GM21619 (cell line): ENCODE results near the gene SH3PXD2B.
"Not testable (repeated sequence)": the region's sequence is repeated elsewhere in the genome, so short reads cannot be mapped to it uniquely, and the experiment has no call there.

Experiments used
- ATAC-seq: cut with Tn5 transposase; IDR thresholded peaks from one replicate; pipeline ENCODE4 v1.9.1; 2021; ENCODE audit not compliant: unreplicated experiment

SH3PXD2B gene

DNA sequence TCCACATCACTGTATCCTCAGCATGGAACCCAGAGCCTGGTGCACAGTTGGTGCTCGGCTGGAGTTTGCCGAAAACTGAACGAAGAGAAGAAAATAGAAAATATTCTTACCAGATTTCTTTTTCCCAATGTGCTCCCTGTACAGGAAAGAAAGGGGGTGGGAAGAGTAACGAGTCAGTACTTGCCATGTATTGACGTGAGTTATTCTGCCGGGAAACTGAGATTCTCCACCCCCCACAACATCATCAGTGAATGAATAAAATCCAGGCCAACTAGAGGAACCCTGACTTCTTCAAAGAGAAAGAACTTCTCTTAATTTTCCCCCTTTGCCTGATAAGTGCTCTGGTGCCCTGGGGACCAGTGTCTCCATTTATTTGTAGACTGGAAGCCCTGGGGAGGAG, 80.6 kb downstream of the SH3PXD2B start:
- ATAC-seq, result no peak

DNA sequence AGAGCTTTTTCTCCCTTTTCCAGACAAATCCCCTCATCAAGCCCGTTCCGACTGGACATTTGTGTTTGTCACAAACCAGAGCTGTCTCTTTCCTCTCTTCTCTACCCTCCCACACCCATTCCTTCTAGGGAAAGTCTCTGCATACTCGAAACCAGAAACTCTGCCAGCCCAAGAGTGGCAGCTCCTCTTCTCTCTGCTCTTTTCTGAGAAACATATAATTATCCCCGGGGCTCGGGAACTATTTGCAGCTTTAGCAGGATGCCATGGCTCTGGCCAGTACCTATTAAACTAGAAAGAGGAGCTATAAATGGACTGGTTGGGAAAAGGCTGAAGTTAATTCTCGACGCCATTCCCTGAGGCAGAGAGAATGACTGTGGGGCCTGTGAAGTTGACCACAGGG, 82.6 kb downstream of the SH3PXD2B start:
- no peak for ATAC-seq

DNA sequence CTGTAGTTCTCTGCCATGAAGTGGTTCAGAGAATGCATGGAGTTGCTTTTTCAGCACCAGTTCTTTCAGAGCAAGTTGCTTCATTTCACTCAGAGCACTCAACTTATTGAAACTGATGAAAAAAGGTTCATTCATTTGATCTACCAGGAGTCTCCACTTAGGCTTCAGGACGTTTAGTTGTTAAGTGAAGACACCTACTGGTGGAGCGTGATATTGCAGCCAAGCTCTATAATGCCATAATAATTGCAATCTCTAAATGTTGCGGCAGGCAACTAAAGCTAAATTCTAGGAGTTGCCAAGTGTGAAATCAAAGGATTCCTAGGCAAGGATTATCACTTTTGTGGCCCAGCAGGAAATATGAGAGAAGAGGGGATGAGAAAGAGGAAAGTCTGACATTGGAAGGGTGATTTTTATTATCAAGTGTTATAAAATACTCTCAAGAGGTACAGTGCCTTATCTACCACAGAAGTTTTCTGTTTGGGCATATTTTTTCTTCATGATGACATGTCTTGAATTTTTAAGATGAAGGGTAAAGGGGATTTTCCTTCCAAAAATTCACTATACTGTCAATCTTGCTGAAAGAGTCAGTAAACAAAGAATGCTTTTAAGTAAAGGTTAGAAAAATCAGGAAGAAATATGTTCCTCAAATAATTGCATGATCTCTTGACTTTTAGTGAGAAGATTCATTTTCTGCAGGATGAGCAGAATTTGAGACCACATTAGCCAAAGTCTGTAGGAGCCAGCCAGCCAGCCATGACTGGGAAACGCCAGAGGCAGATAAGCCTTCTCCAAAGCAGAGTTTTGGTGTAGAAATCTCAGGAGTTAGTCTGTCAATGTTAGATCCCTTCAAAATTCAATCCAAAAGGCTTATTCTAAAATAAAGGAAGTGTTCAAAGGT, 83.4 kb downstream of the SH3PXD2B start:
- no peak for ATAC-seq

DNA sequence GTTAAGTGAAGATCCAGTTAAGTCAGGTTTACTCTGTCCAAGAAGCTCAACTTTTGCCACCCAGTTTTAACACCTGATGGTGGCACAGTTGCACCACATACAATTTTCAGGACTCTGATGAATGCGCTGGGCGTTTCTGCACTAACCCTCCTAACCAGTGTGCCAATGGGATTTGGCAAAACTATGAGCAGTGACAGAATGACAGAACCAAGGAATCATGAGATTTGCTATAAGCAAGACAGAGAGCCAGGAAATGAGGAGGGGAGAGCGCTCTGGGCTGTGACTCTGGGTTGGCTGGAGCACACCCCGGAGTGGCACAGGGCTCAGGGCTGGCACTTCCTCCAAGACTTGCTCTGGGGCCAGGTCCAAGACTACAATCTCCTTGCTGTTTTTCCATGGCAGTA, 84.1 kb downstream of the SH3PXD2B start:
- ATAC-seq, result no peak

DNA sequence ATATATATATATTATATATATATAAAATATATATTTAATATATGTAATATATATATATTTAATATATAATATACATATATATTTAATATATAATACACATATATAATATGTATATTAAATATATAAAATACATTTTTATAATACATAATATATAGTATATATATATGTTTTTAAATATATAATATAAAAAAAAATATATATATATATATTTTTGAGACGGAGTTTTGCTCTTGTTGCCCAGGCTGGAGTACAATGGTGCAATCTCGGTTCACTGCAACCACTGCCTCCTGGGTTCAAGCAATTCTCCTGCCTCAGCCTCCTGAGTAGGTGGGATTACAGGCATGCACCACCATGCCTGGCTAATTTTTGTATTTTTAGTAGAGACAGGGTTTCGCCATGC, 85.6 kb downstream of the SH3PXD2B start:
- ATAC-seq, result not testable (repeated sequence)

DNA sequence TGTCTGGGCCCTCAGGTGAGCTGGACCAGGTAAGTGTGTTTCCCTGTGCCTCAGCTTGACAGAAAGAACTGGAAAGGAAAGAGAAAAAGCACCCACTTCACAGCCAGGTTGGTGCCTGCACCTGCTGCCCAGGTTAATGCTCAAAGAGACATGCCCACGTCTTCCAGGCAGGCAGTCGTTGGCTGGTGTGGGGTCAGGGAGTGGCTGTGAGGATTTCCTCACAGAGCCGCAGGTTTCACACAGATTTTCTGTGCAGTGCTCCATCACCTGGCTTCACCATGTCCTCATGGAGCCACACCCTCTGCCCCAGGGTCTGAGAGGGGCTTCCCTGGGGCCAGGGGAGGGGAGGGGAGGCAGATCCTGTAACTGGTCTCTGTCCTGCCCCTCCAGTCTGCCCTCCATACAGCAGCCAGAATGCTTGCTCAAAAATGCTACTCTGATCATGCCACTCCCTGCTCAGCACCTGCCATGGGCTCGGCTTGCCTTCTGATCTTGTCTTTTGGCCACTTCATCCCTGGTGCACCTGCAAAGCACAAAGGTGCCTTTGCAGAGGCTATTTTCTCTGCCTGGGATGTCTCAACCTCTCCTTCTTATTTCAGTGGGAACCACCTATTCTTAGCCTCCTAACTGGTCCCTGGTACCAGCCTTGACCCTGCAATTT, 88.2 kb downstream of the SH3PXD2B start:
- ATAC-seq, result no peak

DNA sequence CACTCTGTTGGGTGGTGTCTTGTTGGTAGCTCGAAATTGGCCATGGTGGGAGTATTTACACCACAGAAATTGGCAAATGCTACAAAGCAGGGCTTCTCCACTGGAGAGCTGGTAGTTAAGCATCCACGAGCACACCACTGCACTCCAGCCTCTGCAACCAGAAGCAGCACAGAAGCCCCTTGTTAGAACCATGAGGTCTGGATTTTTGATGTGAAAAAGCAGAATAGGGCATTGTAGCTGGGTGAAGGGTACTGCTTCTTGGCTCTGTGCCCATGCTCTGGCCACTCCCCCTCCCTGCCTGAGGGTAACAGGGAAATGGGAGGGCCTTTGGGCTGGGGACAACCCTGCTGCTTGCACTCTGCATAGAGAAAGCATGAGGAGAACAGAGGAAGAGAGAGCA, 89.6 kb downstream of the SH3PXD2B start:
- no peak for ATAC-seq

DNA sequence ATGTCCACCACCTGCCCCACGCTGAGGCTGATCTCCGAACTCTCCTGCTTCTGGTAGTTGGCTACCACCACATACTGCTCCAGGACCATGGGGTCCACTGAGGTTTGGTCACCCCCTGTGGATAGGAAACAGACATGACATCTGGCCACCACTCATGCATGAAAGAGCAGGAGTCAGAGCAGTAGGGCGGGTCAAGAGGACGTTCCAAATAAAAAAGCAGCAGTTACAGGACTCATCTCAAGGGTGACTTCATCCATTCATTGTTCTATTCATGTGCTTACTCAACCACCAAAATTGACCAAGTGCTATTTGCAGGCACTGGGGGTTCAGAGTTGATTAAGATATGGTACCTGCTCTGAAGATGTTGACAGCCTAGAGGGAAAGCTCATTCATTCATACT, 91.6 kb downstream of the SH3PXD2B start:
- ATAC-seq, result no peak

DNA sequence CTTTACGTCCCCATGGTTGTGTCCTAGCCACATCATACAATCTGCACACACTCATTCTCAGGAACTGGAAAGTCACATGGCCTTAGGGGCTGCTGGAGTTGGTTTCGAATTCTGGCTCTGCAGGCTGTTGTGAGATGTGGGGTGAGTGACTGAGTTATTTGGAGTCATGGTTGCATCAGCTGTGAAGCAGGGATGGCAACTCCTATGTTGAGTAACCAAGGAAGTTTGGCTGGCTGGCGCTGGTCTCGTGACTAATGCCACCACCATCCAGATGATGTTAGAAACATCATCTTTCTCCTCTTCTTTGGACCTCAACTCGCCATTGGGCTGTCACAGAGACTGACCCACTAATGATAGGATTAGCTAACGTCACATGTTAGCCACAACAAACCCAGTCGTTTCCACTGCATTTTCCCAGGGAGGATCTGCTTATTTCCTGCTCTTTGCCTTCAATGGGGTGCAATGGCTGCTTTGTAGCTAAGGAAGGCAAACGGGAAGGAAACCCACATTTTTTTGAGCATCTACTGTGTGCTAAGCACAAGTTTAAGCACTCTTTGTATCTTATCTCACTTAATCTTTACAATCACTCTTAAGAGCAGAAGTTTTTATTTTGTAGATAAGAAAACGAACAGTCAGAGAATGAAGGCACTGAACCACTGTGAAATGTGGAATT, 92.6 kb downstream of the SH3PXD2B start:
- ATAC-seq, result peak; percentile 49

DNA sequence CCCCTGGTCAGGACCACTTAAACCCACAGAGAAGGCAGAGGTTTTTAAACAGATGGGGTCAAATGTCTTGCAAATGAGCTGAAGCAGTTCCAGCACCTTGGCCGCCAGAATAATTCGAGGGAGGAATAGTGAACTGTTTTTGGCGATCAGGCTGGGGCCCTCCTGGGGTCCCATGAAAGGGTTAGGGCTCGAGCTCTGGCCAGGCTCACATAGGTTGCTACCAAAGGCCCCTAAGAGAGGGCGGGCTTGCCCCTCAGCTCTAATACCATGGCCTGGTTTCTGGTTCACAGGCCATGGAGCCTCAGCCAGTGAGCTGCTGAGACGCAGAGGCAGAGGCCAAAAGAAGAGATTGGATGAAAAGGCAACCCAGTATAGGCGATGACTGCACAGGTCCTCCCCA, 96.0 kb downstream of the SH3PXD2B start:
- ATAC-seq, result no peak

DNA sequence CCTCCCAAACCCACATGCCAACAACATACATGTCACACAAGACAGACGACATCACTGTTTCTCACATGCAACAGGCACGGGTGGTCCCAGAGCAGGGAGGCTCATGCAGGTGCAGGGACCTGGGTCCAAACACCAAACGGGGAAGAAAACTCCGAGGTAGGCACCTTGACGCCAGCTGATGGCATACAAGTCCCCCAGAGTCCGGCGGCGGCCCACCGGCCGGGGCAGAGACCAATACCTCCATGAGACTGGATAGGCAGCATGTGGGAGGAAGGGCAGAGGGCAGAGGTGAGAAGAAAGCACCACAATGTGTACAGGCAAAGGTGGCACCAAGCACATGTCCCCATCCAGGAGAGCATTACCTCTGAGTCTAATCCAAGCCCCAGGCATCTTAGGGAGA, 97.8 kb downstream of the SH3PXD2B start:
- no peak for ATAC-seq

DNA sequence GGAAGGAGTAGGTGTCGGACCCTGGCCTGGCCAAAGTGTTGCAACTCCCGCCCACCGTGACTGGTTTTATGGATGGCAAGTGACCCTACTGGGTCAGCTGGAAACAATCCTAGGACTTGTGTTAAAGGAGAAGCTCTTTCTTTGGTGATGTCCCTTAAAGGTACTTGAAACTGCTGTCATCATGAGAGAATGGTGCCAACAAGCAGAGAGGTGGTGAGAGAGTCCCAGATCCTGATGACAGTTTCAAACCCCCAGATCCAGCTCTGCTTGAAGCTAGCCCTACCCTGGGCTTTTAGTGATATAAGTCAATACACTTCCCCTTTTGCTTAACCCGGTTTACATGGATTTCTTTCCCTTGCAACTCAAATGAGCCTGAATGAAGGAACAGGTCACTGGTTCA, 98.3 kb downstream of the SH3PXD2B start:
- ATAC-seq, result no peak

DNA sequence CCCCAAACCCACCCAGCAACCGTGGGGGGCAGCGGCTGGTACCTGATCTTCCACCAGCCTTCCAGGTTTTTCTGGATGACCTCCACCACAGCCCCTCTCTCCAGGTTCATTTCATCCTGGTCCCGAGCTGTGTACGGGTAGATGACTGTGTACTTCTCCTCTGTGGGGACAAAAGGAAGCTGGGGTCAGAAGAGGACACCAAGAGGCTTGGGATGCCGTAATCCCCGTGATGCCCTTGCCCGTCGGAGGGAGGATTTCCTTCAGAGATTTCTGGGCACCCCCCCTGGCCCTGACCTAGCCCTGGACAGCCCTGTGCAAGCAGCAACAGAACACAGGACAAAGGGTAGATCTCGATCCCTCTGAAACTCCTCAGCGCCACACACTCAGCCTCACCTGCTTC, 100.5 kb downstream of the SH3PXD2B start:
- ATAC-seq, result no peak

DNA sequence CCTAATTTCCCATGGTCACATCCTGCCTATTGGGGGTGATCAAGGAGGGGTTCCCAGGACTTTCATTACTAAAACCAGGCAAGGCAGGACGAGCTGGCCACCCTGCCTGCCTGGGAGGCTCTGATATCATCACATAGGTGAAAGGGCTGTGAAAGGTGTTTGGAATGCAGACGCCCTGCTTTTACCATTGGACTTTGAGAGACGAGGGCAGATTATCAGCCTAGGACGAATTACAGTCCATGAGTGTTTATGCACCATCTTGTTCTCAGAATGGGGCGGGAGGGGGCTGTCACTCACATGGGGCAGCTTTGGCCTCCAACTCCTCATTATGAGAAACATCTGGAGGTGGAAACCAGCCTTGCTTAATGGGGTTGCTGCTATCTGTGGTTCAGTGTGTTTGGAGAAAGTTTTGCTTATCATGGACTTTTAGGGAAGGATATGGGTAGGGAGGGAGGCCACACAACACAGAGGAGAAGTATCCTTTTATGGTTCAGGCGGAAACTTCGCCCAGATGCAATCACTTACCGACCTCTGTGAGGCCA, 101.0 kb downstream of the SH3PXD2B start:
- no peak for ATAC-seq

DNA sequence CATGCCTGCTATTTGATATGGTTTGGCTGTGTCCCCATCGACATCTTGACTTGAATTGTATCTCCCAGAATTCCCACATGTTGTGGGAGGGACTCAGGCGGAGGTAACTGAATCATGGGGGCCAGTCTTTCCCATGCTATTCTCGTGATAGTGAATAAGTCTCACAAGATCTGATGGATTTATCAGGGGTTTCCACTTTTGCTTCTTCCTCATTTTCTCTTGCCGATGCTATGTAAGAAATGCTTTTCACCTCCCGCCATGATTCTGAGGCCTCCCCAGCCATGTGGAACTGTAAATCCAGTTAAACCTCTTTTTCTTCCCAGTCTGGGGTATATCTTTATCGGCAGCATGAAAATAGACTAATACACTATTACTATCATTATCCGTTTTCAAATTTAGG, 101.8 kb downstream of the SH3PXD2B start:
- ATAC-seq, result not testable (repeated sequence)

DNA sequence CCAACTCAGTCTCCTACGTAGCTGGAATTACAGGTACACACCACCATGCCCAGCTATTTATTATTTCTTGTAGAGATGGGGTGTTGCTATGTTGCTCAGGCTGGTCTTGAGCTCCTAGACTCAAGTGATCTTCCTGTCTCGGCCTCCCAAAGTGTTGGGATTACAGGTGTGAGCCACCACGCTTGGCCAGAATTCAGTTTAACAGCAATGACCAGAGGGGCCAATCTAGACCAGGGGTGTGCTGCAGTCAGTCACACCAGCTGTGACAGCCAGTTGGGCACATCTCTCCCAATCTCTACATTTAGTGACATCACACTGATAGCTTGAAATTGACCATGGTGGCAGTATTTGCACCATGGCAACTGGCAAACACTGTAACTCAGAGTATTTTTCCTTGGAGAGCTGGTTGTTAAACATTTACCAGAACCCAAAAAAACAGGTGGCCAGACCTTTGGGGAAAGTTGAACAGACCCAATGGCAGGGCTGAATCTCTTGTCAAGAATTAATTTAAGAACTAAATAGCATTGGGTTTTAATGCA, 103.0 kb downstream of the SH3PXD2B start:
- ATAC-seq, result no peak

DNA sequence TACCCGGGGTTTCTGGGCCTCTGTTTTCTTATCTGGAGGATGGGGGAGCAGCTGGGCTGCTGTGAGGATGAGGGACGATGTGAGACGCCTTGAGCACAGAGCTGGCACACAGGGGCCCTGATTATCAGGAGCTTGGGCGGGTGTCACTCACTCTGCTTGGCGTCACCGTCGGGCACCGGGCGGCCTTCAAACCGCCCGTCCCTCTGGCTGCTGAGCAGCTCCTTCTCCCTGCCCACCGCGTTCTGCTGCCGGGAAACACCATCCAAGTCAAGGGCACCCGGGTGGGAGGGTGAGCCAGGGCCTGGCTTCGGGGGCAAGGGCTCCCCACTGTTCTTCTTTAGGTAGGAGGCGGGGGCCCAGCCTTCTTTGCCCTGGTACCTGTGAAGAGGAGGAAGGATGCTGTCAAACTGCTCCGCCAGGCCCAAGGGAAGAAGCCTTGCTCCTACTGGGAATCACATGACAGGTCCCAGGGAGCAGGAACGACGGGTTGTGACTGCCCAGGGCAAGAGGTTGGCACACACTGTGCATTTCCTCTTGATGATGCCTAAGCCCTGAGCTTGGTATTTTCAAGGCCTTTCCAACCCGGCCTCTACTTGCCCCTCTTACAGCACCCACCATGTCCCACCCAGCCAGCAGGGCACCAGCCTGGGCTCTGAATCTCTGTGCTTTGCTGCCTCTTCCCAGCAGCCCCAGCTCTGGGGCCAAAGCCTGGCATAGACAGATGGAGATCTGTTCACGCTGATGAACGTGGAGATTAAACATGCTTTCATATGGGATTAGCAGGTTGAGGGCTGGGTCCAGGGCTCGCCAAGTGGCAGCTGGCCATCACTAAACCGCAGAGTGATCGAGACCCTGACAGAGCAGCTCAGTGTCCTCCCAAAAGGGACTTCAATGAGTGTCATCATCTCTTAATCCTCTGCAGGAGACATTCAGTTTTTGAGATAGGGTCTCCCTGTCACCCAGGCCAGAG, 103.8 kb downstream of the SH3PXD2B start:
- ATAC-seq, result no peak

DNA sequence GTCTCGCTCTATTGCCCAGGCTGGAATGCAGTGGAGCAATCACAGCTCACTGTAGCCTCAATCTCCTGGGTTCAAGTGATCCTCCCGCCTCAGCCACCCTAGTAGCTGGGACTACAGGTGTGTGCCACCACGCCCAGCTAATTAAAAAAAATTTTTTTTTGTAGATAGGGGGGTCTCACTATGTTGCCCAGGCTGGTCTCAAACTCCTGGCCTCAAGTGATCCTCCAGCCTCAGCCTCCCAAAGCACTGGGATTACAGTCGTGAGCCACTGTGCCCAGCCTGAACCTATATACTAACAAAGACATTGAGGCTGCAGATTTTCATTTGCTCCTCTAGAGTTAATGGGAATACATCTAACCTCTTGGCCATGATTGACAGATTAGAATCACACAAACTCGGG, 105.6 kb downstream of the SH3PXD2B start:
- ATAC-seq, result not testable (repeated sequence)

DNA sequence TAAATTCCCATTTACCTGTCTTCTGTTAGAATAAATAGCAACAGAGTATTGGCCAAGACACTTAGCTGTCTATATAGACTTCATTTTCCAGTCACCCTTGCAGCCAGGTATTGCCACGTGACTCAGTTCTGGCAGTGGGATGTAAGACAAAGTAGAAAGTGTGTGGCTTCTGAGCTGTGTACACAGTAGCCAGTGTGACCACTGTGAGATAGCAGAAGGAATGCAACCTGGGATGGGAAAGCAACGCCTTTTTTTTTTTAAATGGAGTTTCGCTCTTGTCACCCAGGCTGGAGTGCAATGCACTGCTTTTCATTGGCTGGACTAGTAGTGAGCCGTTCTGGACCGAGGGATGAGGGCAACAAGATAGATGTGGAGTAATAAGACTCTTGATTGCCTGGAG, 106.2 kb downstream of the SH3PXD2B start:
- ATAC-seq, result no peak

DNA sequence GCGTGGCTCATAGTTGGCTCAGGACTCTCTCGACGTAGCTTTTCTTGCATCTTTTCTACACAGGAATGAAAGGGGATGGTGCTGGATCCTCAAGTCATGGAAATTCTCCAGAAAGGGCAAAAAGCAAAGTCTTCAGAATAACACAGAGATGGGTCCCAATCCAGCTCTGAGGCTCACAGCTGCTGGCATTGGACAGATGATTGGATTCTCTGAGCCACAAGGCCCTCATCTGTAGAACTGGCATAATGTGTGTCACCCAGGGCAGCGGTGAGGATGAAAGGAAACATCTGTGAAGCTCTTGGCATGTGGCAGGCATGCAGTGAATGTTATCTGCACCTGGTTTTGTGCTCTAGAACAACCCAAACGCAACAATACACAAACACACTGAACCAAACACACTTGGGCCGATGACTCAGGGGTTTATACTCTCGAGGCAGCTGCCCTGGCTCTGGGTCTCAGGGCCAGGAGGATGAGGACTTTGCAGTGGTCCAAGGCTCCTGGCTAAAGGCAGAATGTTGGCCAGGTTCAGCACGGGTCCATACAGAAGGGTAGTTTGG, 106.8 kb downstream of the SH3PXD2B start:
- ATAC-seq, result no peak
